Stimulated activated CD8-positive, alpha-beta memory T cell treated with anti-CD3 and anti-CD28 coated beads, Interleukin-4, amount 100 ng/mL, for 1 hour (primary cell): Measurements from ENCODE around the gene PLIN5.

Experiments used
- DNase-seq, 2 donors: peaks; one replicate each; pipeline ENCODE4 v3.0.0-alpha.2; 2020; ENCODE audit warnings: low read depth in 2 of 2, low spot score in 1 of 2

Gene PLIN5

GRCh38 chr19:4506449-4507149 lies 28.4 kb downstream of the PLIN5 start:
- no peak for DNase-seq

GRCh38 chr19:4505570-4506448 lies 29.2 kb downstream of the PLIN5 start:
- DNase-seq: no peak

DNA sequence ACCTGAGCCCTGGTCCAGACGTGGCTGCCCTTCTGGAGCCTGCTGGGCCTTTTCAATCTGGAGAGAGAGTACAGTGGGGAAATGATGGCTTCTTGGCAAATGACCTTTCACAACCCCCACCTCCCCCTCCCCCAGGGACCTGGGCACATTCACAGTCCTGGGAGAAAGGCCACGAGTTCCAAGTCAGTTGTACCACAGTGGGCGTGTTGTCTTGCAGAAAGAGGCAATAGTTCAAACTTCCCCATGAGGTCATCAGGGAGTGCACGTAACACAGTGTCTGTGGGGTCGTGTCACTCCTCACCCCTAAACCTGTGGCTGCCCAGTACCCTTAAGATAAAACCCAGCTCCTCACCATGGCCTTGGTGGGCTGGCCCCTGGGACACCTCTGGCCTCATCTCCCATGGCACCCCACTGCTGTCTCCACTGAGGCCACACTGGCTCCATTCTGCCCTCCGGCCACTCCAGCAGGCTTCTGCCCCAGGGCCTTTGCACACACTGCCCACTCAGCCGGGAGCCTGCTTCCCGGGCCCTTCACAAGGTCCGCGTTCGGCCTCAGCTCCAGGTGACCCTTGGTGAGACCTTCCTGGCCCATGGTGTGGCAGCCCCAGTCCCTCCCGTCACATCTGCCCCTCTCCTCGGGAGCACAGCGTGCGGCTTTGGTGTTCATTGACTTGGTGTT lies 30.0 kb downstream of the PLIN5 start:
- no peak for DNase-seq

DNA sequence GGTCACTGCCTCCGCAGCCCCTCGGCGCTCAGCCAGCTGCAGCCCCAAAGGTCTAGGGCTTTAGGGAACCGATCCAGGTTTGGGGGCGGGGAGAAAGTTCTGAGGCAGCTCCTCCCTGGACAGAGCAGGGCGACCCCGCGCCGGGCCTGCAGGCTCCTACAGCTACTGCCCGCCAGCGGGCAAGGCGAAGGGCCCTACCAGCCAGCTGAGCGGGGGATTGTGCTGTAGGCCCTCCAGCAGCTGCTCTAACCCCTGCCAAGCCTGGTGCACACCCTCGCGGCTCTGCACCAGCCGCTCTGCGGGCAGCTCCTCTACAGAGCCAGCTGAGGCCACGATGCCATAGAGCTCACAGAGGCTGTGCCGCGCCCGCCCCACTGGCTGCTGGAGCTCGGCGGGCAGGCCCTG lies 30.7 kb downstream of the PLIN5 start:
- no peak for DNase-seq

GRCh38 chr19:4503825-4504170 lies 31.2 kb downstream of the PLIN5 start:
- DNase-seq: no peak

- no peak for DNase-seq
Measured at GRCh38 chr19:4503132-4503824, 31.7 kb downstream of the PLIN5 start.

- DNase-seq: no peak
Measured at GRCh38 chr19:4502282-4503131, 32.5 kb downstream of the PLIN5 start.

DNA sequence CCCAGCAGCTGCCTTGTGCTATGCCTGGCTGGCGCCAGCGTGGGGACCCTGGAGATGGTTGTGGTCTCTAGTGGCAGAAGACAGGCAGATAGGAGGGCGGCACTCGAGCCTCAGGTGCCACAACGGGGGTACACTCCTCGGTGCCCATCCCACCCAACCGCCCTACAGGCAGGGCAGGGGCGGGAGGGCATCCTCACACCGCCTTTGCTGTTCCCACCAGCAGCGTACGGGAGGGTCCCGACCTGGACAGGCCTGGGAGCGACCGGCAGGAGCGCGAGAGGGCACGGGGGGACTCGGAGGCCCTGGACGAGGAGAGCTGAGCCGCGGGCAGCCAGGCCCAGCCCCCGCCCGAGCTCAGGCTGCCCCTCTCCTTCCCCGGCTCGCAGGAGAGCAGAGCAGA lies 33.3 kb downstream of the PLIN5 start:
- no peak for DNase-seq

DNA sequence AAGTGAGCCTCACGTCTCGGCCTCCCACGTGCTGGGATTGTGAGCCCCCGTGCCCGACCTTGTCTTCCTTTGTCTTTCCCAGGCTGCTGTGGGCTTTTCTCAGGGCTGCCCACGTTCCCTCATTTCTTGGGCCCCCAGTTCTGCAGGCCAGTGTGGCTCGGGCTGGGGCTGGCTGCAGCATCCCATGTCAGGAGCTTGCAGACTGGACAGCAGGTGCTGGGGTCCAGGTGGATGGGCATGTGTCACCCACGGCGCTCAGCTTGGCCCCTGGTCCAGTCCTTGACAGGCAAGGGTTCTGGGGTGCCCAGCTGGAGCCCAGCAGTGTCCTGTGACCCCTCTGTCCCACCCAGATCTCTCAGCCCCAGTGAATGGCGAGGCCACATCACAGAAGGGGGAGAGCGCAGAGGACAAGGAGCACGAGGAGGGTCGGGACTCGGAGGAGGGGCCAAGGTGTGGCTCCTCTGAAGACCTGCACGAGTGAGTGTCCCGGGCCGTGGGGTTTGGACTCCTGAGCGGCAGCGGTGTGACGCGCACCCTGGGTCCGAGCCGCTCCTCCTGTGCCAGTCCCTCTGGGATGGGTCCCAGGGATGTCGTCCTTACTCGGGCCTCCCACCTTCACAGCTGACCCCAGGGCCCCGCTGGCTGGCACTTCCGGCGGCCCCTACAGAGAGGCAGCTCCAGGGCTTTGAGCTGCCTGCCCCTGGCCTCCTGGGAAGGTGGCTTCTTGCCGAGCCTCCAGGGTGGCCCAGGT lies 34.0 kb downstream of the PLIN5 start:
- DNase-seq: no peak

- DNase-seq: no peak
Measured at GRCh38 chr19:4499855-4500254, 35.2 kb downstream of the PLIN5 start.

- no peak for DNase-seq
Measured at GRCh38 chr19:4499318-4499717, 35.7 kb downstream of the PLIN5 start.

GRCh38 chr19:4498694-4499093 lies 36.3 kb downstream of the PLIN5 start:
- no peak for DNase-seq

DNA sequence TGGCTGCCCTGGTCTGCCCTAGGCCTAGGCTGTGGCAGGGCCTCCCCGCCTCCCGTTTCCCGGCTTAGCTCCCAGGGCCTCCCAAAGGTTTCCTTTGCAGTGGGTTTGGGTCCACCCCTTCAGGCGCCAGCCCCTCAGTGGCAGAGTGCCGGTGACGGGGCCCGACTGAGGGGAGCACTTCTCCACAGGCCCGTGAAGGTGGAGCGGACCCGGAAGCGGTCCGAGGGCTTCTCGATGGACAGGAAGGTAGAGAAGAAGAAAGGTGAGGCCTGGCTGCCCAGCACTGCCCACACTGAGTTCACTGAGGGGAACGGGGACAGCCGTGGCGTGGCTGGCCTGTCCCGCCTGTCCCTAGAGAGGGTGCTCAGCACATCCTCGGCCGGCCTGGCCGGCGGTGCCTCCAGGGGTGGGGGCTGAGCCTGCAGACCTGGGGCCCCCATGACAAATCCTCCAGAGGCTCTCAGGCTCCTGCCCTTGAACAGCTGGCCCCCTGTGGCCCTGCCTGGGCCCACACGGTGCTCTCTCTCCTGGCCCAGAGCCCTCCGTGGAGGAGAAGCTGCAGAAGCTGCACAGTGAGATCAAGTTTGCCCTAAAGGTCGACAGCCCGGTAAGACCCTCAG lies 37.1 kb downstream of the PLIN5 start:
- no peak for DNase-seq

DNA sequence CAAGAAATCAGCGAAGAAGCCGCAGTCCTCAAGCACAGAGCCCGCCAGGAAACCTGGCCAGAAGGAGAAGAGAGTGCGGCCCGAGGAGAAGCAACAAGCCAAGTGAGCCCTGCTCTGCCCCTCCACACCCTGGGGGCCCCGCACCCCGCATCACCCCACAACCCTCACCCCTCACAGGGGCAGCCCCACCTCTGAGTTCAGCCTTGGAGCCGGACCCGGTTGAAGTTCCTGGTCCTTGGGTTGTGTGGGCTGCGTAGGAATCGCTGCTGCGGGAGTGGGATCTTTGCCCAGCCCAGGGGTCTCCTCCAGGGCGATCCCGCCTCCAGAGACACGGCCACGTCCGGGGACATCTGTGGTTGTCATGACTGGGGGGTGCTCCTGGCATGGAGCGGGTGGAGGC lies 38.7 kb downstream of the PLIN5 start:
- DNase-seq: no peak

DNA sequence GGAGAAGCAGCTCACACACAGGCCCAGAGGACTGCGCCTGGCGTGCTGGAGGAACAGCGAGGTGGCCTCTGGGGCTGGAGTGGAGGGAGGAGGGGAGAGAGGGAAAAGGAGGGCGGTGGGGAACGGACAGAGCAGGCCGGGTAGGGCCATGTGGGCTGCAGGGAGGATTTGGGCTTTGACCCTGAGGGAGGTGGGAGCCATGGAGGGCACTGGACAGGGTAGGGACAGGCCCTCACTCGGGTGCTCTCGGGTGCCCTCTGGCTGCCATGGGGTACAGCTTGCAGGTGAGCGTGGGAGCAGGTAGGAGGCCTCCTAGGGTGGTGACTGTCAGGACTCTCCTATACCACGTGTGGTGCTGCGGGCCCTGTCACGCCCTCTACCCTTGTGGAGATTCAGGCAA lies 39.6 kb downstream of the PLIN5 start:
- DNase-seq: no peak

DNA sequence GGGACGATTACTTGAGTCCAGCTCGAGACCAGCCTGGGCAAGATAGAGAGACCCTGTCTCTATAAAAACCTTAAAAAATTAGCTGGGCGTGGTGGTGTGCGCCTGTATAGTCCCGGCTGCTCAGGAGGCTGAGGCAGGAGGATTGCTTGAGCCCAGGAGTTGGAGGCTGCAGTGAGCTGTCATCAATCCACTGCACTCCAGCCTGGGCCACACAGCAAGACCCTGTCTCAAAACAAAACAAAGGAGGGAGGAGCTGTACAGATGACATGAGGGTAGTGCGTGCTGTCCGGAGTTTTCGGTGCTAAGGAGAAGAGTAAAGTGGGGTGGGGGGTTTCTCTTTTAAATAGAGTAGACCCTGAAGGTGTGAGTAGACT lies 40.3 kb downstream of the PLIN5 start:
- no peak for DNase-seq

DNA sequence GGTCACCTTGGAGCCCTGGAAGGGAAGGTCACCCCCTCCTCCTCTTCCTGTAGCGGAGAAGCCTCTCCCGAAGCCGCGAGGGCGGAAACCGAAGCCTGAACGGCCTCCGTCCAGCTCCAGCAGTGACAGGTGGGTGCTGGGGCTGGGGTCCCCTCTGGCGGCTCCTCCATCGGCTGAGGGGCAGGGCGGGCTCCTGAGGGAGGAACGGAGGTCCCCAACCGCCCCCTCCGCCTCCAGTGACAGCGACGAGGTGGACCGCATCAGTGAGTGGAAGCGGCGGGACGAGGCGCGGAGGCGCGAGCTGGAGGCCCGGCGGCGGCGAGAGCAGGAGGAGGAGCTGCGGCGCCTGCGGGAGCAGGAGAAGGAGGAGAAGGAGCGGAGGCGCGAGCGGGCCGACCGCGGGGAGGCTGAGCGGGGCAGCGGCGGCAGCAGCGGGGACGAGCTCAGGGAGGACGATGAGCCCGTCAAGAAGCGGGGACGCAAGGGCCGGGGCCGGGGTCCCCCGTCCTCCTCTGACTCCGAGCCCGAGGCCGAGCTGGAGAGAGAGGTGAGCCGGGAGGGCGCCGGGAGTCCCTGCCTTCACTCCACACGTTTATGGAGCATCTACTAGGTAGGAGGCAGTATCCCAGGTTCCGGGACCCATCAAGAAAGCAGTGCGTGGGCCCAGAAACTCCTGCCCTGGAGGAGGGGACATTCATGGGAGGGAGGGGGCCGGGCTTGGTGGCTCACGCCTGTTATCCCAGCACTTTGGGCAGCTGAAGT lies 40.9 kb downstream of the PLIN5 start:
- DNase-seq: no peak

DNA sequence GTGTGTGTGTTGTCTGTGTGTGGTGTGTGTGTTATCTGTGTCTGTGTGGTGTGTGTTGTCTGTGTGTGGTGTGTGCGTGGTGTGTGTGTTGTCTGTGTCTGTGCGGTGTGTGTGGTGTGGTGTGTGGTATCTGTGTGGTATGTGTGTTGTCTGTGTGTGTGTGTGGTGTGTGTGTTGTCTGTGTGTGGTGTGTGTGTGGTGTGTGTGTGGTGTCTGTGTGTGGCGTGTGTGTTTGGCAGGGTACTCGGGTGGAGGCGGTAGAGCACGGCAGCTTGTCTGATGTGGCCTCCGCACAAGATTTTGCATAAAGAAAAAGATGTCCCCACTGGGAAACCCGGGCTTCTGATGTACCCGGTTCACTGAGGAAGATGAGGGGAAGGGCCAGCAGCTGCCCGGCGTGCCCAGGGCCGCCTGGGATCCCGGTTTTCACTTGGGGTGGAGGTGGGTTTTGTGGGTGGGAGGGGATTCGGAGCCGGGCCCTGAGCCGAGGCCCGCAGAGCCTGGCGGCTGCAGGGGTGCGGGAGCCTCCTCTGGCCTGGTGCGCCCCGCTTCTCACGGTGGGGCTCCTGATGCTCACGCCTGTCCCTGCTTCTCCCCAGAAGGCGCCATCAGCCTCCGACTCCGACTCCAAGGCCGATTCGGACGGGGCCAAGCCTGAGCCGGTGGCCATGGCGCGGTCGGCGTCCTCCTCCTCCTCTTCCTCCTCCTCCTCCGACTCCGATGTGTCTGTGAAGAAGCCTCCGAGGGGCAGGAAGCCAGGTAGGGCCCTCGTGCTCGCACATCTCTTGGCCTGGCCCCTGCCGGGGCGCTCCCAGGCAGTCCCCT lies 41.7 kb downstream of the PLIN5 start:
- DNase-seq: no peak
